ENCODE measurements around the gene PIK3R5. TPM values are rescaled to one million over a fixed set of nuclear protein-coding genes. Genes with fewer than 3 reads are reported as not detected.

PIK3R5 gene
- total and polyA plus RNA-seq, 2 donors from 2014 or later (not counting 2 experiments from before 2014, with no cell fraction given), result not detected

Other genes starting within 250 kb of the PIK3R5 start
- gene CCDC42, start 220.9 kb downstream of the PIK3R5 start, total RNA-seq, result not detected in 2 replicates
- not detected in 2 replicates for gene CCDC42, start 220.9 kb downstream of the PIK3R5 start, polyA plus RNA-seq
- gene SPDYE4, start 207.2 kb downstream of the PIK3R5 start, total RNA-seq, result not detected in 2 replicates
- not detected in 2 replicates for gene SPDYE4, start 207.2 kb downstream of the PIK3R5 start, polyA plus RNA-seq
- gene MFSD6L, start 166.3 kb downstream of the PIK3R5 start, total RNA-seq, result not detected in 2 replicates
- not detected in 2 replicates for gene MFSD6L, start 166.3 kb downstream of the PIK3R5 start, polyA plus RNA-seq
- gene PIK3R6, start 98.0 kb downstream of the PIK3R5 start, total RNA-seq, result not detected in 2 replicates
- not detected in 2 replicates for gene PIK3R6, start 98.0 kb downstream of the PIK3R5 start, polyA plus RNA-seq
- 0.78 and 0.85 TPM in 2 replicates for gene NTN1, start 55.8 kb upstream of the PIK3R5 start, total RNA-seq
- 0.47 and 0.48 TPM in 2 replicates for gene NTN1, start 55.8 kb upstream of the PIK3R5 start, polyA plus RNA-seq

Data from foreskin keratinocyte (primary cell).